Mesenchymal stem cell (in vitro differentiated cells and primary cell): Measurements from ENCODE around the gene GIPC3.

ENCODE experiments used
- DNase-seq: peaks from one replicate; pipeline ENCODE4 v3.0.0-alpha.2; 2013
- H2AFZ ChIP-seq: one replicate; pipeline ENCODE4 v1.6.1; 2013; ENCODE audit warnings: low read depth, mild to moderate bottlenecking, control low read depth, inconsistent platforms, low read length, moderate library complexity
- H2AK5ac ChIP-seq: 2 replicates; pipeline ENCODE4 v1.6.1; 2013; ENCODE audit warnings: low read length, moderate library complexity, mild to moderate bottlenecking, inconsistent platforms; ENCODE audit not compliant: severe bottlenecking
- H2BK120ac ChIP-seq: one replicate; pipeline ENCODE4 v1.6.1; 2013; ENCODE audit warnings: low read depth, mild to moderate bottlenecking, inconsistent platforms, low read length, moderate library complexity
- H2BK12ac ChIP-seq, 2 experiments: one replicate each; pipeline ENCODE4 v1.6.1; 2013; ENCODE audit warnings: inconsistent platforms in 2 of 2, low read length in 2 of 2, mild to moderate bottlenecking in 2 of 2, moderate library complexity in 2 of 2, control low read depth in 1 of 2
- H2BK15ac ChIP-seq: one replicate; pipeline ENCODE4 v1.6.1; 2013; ENCODE audit warnings: mild to moderate bottlenecking, low read depth, inconsistent platforms; ENCODE audit not compliant: poor library complexity, severe bottlenecking
- H2BK5ac ChIP-seq: 2 replicates; pipeline ENCODE4 v1.6.1; 2013; ENCODE audit warnings: low read depth, mild to moderate bottlenecking, low read length, control low read depth, inconsistent platforms; ENCODE audit not compliant: poor library complexity, severe bottlenecking
- H3K14ac ChIP-seq, 2 experiments: one replicate each; pipeline ENCODE4 v1.6.1; 2013; ENCODE audit warnings: inconsistent platforms in 2 of 2, low read length in 2 of 2, control low read depth in 1 of 2, mild to moderate bottlenecking in 1 of 2, moderate library complexity in 1 of 2
- H3K18ac ChIP-seq, 2 experiments: one replicate each; pipeline ENCODE4 v1.6.1; 2013; ENCODE audit warnings: inconsistent platforms in 2 of 2, low read length in 2 of 2, control low read depth in 1 of 2, low read depth in 1 of 2, mild to moderate bottlenecking in 1 of 2
- H3K23ac ChIP-seq, 2 experiments: one replicate each; pipeline ENCODE4 v1.6.1; 2013; ENCODE audit warnings: inconsistent platforms in 2 of 2, low read length in 2 of 2, mild to moderate bottlenecking in 2 of 2, moderate library complexity in 2 of 2, control low read depth in 1 of 2
- H3K27ac ChIP-seq: 2 replicates; pipeline ENCODE4 v1.5.1; 2013; ENCODE audit warnings: mild to moderate bottlenecking, moderate library complexity, low read length, control low read depth, inconsistent platforms; ENCODE audit not compliant: poor library complexity, severe bottlenecking
- H3K27me3 ChIP-seq, 2 experiments: 2 replicates each; pipeline versions ENCODE4 v1.6.1 to v1.7.0; 2013; ENCODE audit warnings: low read length in 2 of 2, mild to moderate bottlenecking in 2 of 2, moderate library complexity in 2 of 2, control low read depth in 1 of 2, inconsistent platforms in 1 of 2; ENCODE audit not compliant: control insufficient read depth in 1 of 2, insufficient read depth in 1 of 2
- H3K36me3 ChIP-seq, 2 experiments: 2 replicates each; pipeline versions ENCODE4 v1.6.1 to v1.7.0; 2013; ENCODE audit warnings: low read length in 2 of 2, control low read depth in 1 of 2, inconsistent platforms in 1 of 2, low read depth in 1 of 2, mild to moderate bottlenecking in 1 of 2; ENCODE audit not compliant: insufficient read depth in 2 of 2, control insufficient read depth in 1 of 2
- H3K4ac ChIP-seq, 2 experiments: one replicate each; pipeline ENCODE4 v1.6.1; 2013; ENCODE audit warnings: inconsistent platforms in 2 of 2, low read length in 2 of 2, mild to moderate bottlenecking in 2 of 2, moderate library complexity in 2 of 2, control low read depth in 1 of 2, low read depth in 1 of 2
- H3K4me1 ChIP-seq: 2 replicates; pipeline ENCODE4 v1.6.1; 2013; ENCODE audit warnings: low read depth, low read length, control low read depth; ENCODE audit not compliant: control insufficient read depth, insufficient read depth
- H3K4me2 ChIP-seq: 2 replicates; pipeline ENCODE4 v1.6.1; 2013; ENCODE audit warnings: low read length, mild to moderate bottlenecking, inconsistent platforms; ENCODE audit not compliant: poor library complexity, severe bottlenecking
- H3K4me3 ChIP-seq, 2 experiments: 2 replicates each; pipeline versions ENCODE4 v1.5.1 to v1.7.0; 2013; ENCODE audit warnings: low read length in 2 of 2, mild to moderate bottlenecking in 2 of 2, control low read depth in 1 of 2, low read depth in 1 of 2; ENCODE audit not compliant: insufficient read depth in 1 of 2
- H3K79me1 ChIP-seq: replicated peaks from 2 replicates; pipeline ENCODE4 v1.6.1; 2013; ENCODE audit warnings: mild to moderate bottlenecking, control low read depth, low read length, inconsistent platforms; ENCODE audit not compliant: poor library complexity, severe bottlenecking
- H3K9ac ChIP-seq: 2 replicates; pipeline ENCODE4 v1.7.0; 2013; ENCODE audit warnings: mild to moderate bottlenecking, low read length, moderate library complexity
- H3K9me3 ChIP-seq: 2 replicates; pipeline ENCODE4 v1.7.0; 2013; ENCODE audit warnings: mild to moderate bottlenecking, low read length; ENCODE audit not compliant: control insufficient read depth
- H4K8ac ChIP-seq: one replicate; pipeline ENCODE4 v1.6.1; 2013; ENCODE audit warnings: inconsistent platforms, mild to moderate bottlenecking, low read length, moderate library complexity
- H4K91ac ChIP-seq: one replicate; pipeline ENCODE4 v1.6.1; 2013; ENCODE audit warnings: mild to moderate bottlenecking, low read length, inconsistent platforms
- WGBS: methylation state at CpG from one replicate; pipeline ENCODE4 v1.1.7; 2013; ENCODE audit warnings: mixed read lengths; 5-methylcytosine and 5-hydroxymethylcytosine counted together

Gene GIPC3

DNA sequence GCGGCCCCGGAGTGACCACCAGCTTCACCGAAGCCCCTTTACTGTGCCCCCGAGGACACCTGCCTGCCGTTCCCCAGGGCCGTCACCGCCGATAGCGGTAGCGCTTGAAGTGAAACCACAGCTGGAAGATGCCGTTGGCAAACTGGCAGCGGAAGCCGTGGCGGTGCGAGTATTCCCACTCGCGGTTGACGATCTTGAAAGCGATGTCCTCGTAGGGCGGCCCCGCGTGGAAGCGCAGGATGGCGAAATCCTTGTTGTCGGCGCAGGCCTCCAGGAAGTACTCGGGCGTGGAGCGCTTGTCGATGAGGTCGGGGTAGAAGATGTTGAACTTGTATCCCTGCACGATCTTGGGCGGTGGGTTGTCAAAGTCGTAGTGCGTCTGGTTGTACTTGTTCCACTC, 26.6 kb downstream of the GIPC3 start:
- no peak overlapping the region for H3K27ac ChIP-seq
- peaks cover 19 to 72% of the 10 kb centered on the region in 2 experiments for H3K36me3 ChIP-seq
- H3K9me3 ChIP-seq, result no peaks in the 10 kb centered on the region
- DNase-seq, result no peak
- H2BK12ac ChIP-seq, result no peak overlapping the region
- no peak overlapping the region for H2BK5ac ChIP-seq
- no peak overlapping the region for H3K18ac ChIP-seq
- H3K27me3 ChIP-seq, result no peaks in the 10 kb centered on the region
- H3K23ac ChIP-seq, result no peak overlapping the region
- H2BK120ac ChIP-seq, result no peak overlapping the region
- H3K4me3 ChIP-seq, result no peak overlapping the region
- no peak overlapping the region for H2BK15ac ChIP-seq
- no peak overlapping the region for H4K8ac ChIP-seq
- no peak overlapping the region for H3K4me2 ChIP-seq
- H2AK5ac ChIP-seq, result no peak overlapping the region
- H3K4me1 ChIP-seq, result peaks cover 35% of the 10 kb centered on the region
- 95% methylated on average over 36 of the region's 36 CpGs for WGBS
- H3K79me1 ChIP-seq, result peaks cover 12% of the 10 kb centered on the region
- no peak overlapping the region for H3K14ac ChIP-seq
- H3K9ac ChIP-seq, result no peak overlapping the region
- H2AFZ ChIP-seq, result no peak overlapping the region
- no peak overlapping the region for H4K91ac ChIP-seq
- no peak overlapping the region for H3K4ac ChIP-seq

DNA sequence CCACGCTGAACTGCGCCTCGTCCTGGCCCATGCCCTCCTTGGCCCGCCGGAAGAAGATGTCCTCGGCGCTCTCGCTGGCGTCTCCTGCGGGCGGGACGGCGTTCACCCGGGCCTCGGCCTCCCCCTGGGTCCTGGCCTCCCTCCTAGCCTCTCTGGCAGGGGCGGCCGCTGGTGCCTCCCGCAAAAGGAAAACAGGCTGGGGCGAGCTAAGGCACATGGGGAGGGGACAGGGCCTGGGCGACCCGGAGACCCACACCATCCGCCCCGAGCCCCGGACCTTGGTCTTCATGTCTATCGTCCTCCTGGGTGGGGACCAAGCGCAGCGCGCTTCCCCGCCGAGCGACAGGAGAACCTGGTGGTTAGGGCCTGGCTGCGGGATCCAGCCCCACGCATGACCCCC, 27.1 kb downstream of the GIPC3 start:
- Histone ChIP-seq H4K8ac (no peak overlapping the region), H3K27ac (no peak overlapping the region), H3K4me3 (no peak overlapping the region), H3K18ac (no peak overlapping the region), H3K79me1 (peaks cover 12% of the 10 kb centered on the region), H2BK12ac (no peak overlapping the region), H3K4me1 (peaks cover 30% of the 10 kb centered on the region), H3K9me3 (no peaks in the 10 kb centered on the region), H3K9ac (no peak overlapping the region), H3K4me2 (no peak overlapping the region), H2BK15ac (no peak overlapping the region), H4K91ac (no peak overlapping the region), H2BK120ac (no peak overlapping the region), H3K4ac (no peak overlapping the region), H2BK5ac (no peak overlapping the region), H2AK5ac (no peak overlapping the region), H3K27me3 (no peaks in the 10 kb centered on the region), H3K14ac (no peak overlapping the region), H3K23ac (no peak overlapping the region), H2AFZ (no peak overlapping the region), H3K36me3 (peaks cover 24 to 77% of the 10 kb centered on the region in 2 experiments)
- no peak for DNase-seq
- 96% methylated on average over 33 of the region's 33 CpGs for WGBS

DNA sequence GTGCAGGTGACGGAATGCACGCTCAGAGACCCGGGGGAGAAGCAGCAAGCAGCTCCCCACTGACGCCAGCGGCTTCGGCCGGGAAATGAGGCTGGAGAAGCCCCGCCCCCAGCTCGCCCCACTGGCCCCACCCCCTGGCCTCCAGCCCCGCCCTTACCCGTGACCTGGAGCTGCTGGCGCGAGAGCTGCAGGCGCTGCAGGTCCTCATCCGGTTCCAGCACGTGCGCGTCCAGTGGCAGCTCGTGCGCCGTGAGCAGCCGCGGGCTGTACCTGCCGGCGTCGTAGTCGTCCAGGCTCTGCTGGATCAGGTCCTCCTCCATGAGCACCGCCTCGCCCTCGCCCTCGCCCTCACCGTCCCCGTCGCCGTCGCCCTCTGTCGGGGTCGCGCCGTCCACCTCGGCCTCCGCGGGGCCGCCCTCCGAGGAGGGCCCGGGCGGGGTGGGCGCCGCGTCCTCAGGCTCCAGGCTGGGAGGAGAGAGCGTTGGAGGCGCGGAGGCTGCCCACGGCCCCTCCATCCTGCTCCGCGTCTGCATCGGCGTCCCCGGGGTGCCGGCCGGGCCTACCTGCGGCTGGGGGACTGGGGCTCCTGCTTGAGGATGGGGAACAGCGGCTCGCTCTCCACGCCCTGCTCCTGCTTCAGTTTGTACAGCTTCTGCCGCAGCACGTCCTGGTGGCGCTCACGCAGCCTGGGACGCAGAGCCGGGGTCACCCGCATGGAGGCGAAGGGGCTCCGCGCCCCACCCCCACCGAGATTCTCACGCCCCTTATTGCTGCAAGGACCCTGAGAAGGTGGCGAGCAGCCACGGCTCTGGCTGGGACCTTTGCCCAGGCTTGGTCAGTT, 27.8 kb downstream of the GIPC3 start:
- H3K9ac ChIP-seq, result no peak overlapping the region
- no peak overlapping the region for H3K4me2 ChIP-seq
- peaks cover 14% of the 10 kb centered on the region for H3K79me1 ChIP-seq

DNA sequence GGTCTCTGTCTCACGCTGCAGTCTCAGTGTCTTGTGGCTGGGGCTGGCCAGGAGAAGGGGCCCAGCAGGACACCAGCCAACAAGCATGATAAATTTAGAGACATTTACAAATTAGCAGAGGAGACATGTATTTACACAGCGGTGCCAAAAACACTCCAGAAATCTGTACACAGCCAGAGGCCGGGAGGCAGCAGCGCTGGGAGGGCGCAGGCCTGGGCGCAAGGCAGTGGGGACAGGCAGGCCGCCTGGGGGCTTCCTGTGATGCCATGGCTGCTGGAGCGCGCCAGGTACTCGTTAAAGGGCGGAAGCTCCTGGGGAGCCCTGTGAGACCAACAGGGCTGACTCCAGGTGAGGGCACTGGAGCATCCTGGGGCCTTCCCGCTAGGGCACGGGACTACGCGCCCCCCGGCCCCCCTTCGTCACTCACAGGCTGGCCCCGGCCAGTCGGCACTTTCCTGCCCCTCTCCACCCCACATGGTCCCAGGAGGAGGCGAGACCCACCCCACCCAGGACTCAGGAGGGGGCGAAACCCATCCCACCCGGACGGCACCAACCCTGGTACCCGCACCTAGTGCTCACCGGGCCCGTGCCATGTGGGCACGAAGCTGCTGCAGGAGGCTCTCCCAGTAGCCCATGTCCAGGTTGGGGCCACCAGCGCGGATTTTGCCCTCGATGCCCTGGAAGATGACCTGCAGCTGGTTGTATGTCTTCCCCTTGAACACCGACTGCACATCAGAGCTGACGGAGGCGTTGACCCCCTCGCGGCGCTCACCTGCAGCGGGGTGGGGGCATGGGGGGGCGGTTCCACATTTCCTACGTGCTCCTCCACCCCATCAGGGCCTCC, 28.8 kb downstream of the GIPC3 start:
- Histone ChIP-seq H4K91ac (no peak overlapping the region), H3K36me3 (peaks cover 29 to 93% of the 10 kb centered on the region in 2 experiments), H2AK5ac (no peak overlapping the region), H2BK120ac (no peak overlapping the region), H2BK15ac (no peak overlapping the region), H3K23ac (no peak overlapping the region), H3K9ac (no peak overlapping the region), H3K4me2 (no peak overlapping the region), H2AFZ (no peak overlapping the region), H3K27ac (no peak overlapping the region), H3K18ac (no peak overlapping the region), H3K4me1 (peaks cover 17% of the 10 kb centered on the region), H4K8ac (no peak overlapping the region), H2BK5ac (no peak overlapping the region), H3K4ac (no peak overlapping the region), H3K14ac (no peak overlapping the region), H3K4me3 (no peak overlapping the region), H3K27me3 (no peaks in the 10 kb centered on the region), H3K9me3 (no peaks in the 10 kb centered on the region), H2BK12ac (no peak overlapping the region), H3K79me1 (peaks cover 14% of the 10 kb centered on the region)
- no peak for DNase-seq
- 97% methylated on average over 31 of the region's 39 CpGs for WGBS

More for the DNA sequence above, 27.8 kb downstream of the GIPC3 start:
- WGBS, result 94% methylated on average over 71 of the region's 79 CpGs
- no peak for DNase-seq
- no peak overlapping the region for H3K4me3 ChIP-seq
- H3K18ac ChIP-seq, result peak overlapping the region in 1 of 2 experiments; percentile 7
- peaks cover 28 to 85% of the 10 kb centered on the region in 2 experiments for H3K36me3 ChIP-seq
- no peak overlapping the region for H2BK120ac ChIP-seq
- no peak overlapping the region for H4K91ac ChIP-seq
- no peak overlapping the region for H3K27ac ChIP-seq
- no peak overlapping the region for H2BK15ac ChIP-seq
- no peaks in the 10 kb centered on the region for H3K27me3 ChIP-seq
- no peak overlapping the region for H2AK5ac ChIP-seq
- no peak overlapping the region for H2BK12ac ChIP-seq
- H3K4me1 ChIP-seq, result peaks cover 23% of the 10 kb centered on the region
- H3K4ac ChIP-seq, result no peak overlapping the region
- no peak overlapping the region for H2AFZ ChIP-seq
- no peaks in the 10 kb centered on the region for H3K9me3 ChIP-seq
- no peak overlapping the region for H2BK5ac ChIP-seq
- H3K23ac ChIP-seq, result no peak overlapping the region
- H4K8ac ChIP-seq, result no peak overlapping the region
- H3K14ac ChIP-seq, result no peak overlapping the region
